H1 (cell line): ENCODE measurements around the gene NDUFB1.

ENCODE experiments used
- CREB1 ChIP-seq: IDR thresholded peaks from 2 replicates; pipeline ENCODE4 v1.6.1; 2012; ENCODE audit warnings: inconsistent platforms
- CTCF ChIP-seq, 3 experiments: IDR thresholded peaks; 1 replicate in 2 of 3; 2 replicates in 1 of 3; pipeline versions ENCODE4 v1.5.1 to v1.6.1; 2011; ENCODE audit warnings: low read length in 3 of 3, mild to moderate bottlenecking in 3 of 3, inconsistent platforms in 2 of 3, low read depth in 1 of 3, moderate library complexity in 1 of 3; ENCODE audit not compliant: insufficient read depth in 1 of 3; ENCODE audit errors: control extremely low read depth in 1 of 3
- E2F6 ChIP-seq: IDR thresholded peaks from 2 replicates; pipeline ENCODE4 v1.6.1; 2012; ENCODE audit warnings: inconsistent platforms
- EGR1 ChIP-seq: IDR thresholded peaks from 2 replicates; pipeline ENCODE4 v1.6.1; 2011; ENCODE audit warnings: low read depth, low read length, borderline replicate concordance
- EP300 ChIP-seq, 2 experiments: IDR thresholded peaks; 1 replicate in 1 of 2; 2 replicates in 1 of 2; pipeline ENCODE4 v1.6.1; 2011 to 2012; ENCODE audit warnings: low read depth in 2 of 2, low read length in 2 of 2, mild to moderate bottlenecking in 2 of 2, borderline replicate concordance in 1 of 2, inconsistent platforms in 1 of 2, moderate library complexity in 1 of 2
- GABPA ChIP-seq: IDR thresholded peaks from 2 replicates; pipeline ENCODE4 v1.6.1; 2011; ENCODE audit warnings: mild to moderate bottlenecking, low read length, moderate library complexity, borderline replicate concordance; ENCODE audit not compliant: insufficient read depth
- HDAC6 ChIP-seq: IDR thresholded peaks from one replicate; pipeline ENCODE4 v1.7.1; 2012; ENCODE audit warnings: low read depth, mild to moderate bottlenecking, inconsistent platforms, low read length, moderate library complexity
- NRF1 ChIP-seq: IDR thresholded peaks from 2 replicates; pipeline ENCODE4 v1.6.1; 2011; ENCODE audit warnings: mild to moderate bottlenecking, low read depth, low read length, improper control_type of control experiment
- RAD21 ChIP-seq, 2 experiments: IDR thresholded peaks in 1 of 2; conservative IDR thresholded peaks in 1 of 2; 2 replicates each; pipeline ENCODE4 v1.6.1; 2011; ENCODE audit warnings: low read depth in 2 of 2, low read length in 2 of 2, improper control_type of control experiment in 1 of 2, inconsistent platforms in 1 of 2, mild to moderate bottlenecking in 1 of 2, moderate library complexity in 1 of 2
- RFX5 ChIP-seq: IDR thresholded peaks from 2 replicates; pipeline ENCODE4 v1.6.1; 2011; ENCODE audit warnings: low read depth, low read length, improper control_type of control experiment, borderline replicate concordance
- RNF2 ChIP-seq: fragments of 200-900, 300-1000 bp; sonication (generic); IDR thresholded peaks from 2 replicates; pipeline ENCODE4 v1.7.1; 2016; ENCODE audit warnings: borderline replicate concordance, low read depth, mild to moderate bottlenecking, antibody characterized with exemption, low read length; ENCODE audit not compliant: poor library complexity, severe bottlenecking; ENCODE audit errors: missing control alignments
- SIN3A ChIP-seq, 2 experiments: IDR thresholded peaks in 1 of 2; conservative IDR thresholded peaks in 1 of 2; 2 replicates each; pipeline ENCODE4 v1.6.1; 2011 to 2012; ENCODE audit warnings: low read length in 2 of 2, improper control_type of control experiment in 1 of 2, low read depth in 1 of 2, mild to moderate bottlenecking in 1 of 2
- YY1 ChIP-seq: IDR thresholded peaks from 2 replicates; pipeline ENCODE4 v1.6.1; 2011; ENCODE audit warnings: low read depth, mild to moderate bottlenecking, low read length
- TF ChIP-seq, protein P1 (sequence below): IDR thresholded peaks from 2 replicates; pipeline ENCODE4 v1.6.1; 2011; ENCODE audit warnings: low read depth, mild to moderate bottlenecking, low read length; ENCODE audit not compliant: insufficient read depth

- TF ChIP-seq NRF1 (no peak), CREB1 (no peak), RAD21 (IDR thresholded peaks at IDR 0.05 in 1 of 2, conservative IDR thresholded peaks at IDR 0.05 in 1 of 2; ENCODE audit: low read depth in 2 of 2, low read length in 2 of 2) (no peak), SIN3A (conservative IDR thresholded peaks at IDR 0.05 in 1 of 2, IDR thresholded peaks at IDR 0.05 in 1 of 2; ENCODE audit: low read depth in 1 of 2, low read length in 2 of 2) (no peak), EP300 (IDR thresholded peaks at IDR 0.05; ENCODE audit: borderline replicate concordance in 1 of 2, low read depth in 2 of 2, low read length in 2 of 2) (no peak), EGR1 (no peak), CTCF (IDR thresholded peaks at IDR 0.05; ENCODE audit: control extremely low read depth in 1 of 3, insufficient read depth in 1 of 3, low read depth in 1 of 3, low read length in 3 of 3) (no peak), YY1 (no peak), RNF2 (no peak), HDAC6 (no peak), GABPA (no peak), RFX5 (no peak), E2F6 (no peak)
- TF ChIP-seq, protein P1, sequence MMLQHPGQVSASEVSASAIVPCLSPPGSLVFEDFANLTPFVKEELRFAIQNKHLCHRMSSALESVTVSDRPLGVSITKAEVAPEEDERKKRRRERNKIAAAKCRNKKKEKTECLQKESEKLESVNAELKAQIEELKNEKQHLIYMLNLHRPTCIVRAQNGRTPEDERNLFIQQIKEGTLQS: no peak
These were observed 47.0 kb downstream of the NDUFB1 start for GRCh38 chr14:92074555-92074954.
